Suprapubic skin (tissue), 4 donors: ENCODE measurements around the gene PLA2G6. TPM values are rescaled to one million over a fixed set of nuclear protein-coding genes. Genes with fewer than 3 reads are reported as not detected.
A peak's percentile ranks its signal among the peaks of the same experiment; 100 is the strongest.

Source experiments
- DNase-seq, 2 donors: peaks; one replicate each; pipeline ENCODE4 v3.0.0-alpha.2; 2019; ENCODE audit warnings: low spot score in 2 of 2
- H3K27ac ChIP-seq: fragments of 200-600 bp; sonication (generic); one replicate; pipeline ENCODE4 v1.5.1; 2019
- H3K27me3 ChIP-seq: fragments of 200-600 bp; sonication (generic); one replicate; pipeline ENCODE4 v1.5.1; 2019
- H3K36me3 ChIP-seq: fragments of 200-600 bp; sonication (generic); one replicate; pipeline ENCODE4 v1.5.1; 2019
- H3K4me1 ChIP-seq: fragments of 200-600 bp; sonication (generic); one replicate; pipeline ENCODE4 v1.5.1; 2019
- H3K4me3 ChIP-seq: fragments of 200-600 bp; sonication (generic); one replicate; pipeline ENCODE4 v1.5.1; 2019; ENCODE audit warnings: mild to moderate bottlenecking
- H3K9me3 ChIP-seq: fragments of 200-600 bp; sonication (generic); one replicate; pipeline ENCODE4 v1.5.1; 2019
- CTCF ChIP-seq, 2 donors: fragments of 200-600 bp in 1 of 2; fragments of 450-650 bp in 1 of 2; sonication (generic) in 1 of 2; IDR thresholded peaks; one replicate each; pipeline ENCODE4 v1.5.1; 2016 to 2019; ENCODE audit warnings: antibody characterized with exemption in 2 of 2, mild to moderate bottlenecking in 1 of 2, moderate library complexity in 1 of 2
- EP300 ChIP-seq: sonication (generic); formaldehyde crosslinking; IDR thresholded peaks from one replicate; pipeline ENCODE4 v1.6.1; 2017; ENCODE audit warnings: antibody characterized with exemption
- POLR2A ChIP-seq, 2 donors: fragments of 450-650 bp; IDR thresholded peaks; one replicate each; pipeline ENCODE4 v1.6.1; 2017; ENCODE audit warnings: antibody characterized with exemption in 2 of 2, mild to moderate bottlenecking in 2 of 2, moderate library complexity in 2 of 2
- POLR2AphosphoS5 ChIP-seq, 3 donors: sonication (generic); formaldehyde crosslinking; IDR thresholded peaks; one replicate each; pipeline ENCODE4 v1.6.1; 2017; ENCODE audit warnings: antibody characterized with exemption in 3 of 3
- WGBS: methylation state at CpG from one replicate; pipeline ENCODE4 v1.1.5; 2018; 5-methylcytosine and 5-hydroxymethylcytosine counted together
- total RNA-seq, 4 donors: library from RNA; depleted of rRNA; stranded (reverse); fragments of >200 nt; gene quantifications; one replicate each; pipeline ENCODE4 v1.1.0, GENCODE V29; 2016

PLA2G6 gene
- 100 to 1,000 TPM in 1 of 4 donors, 10 to 100 TPM in 3; 49.7 to 178 (median 92.9) TPM for total RNA-seq

GRCh38 chr22:38181453-38182200 lies at the start of gene PLA2G6:
PLA2G6 (minus strand) TSS chr22:38181830; CDS start chr22:38169426, 12,404 bp downstream.
- no peaks in the 10 kb centered on the region for H3K27me3 ChIP-seq
- H3K36me3 ChIP-seq = no peaks in the 10 kb centered on the region
- TF ChIP-seq POLR2A (IDR thresholded peaks at IDR 0.05) = peak in 1 of 2 donors; percentile 37
- TF ChIP-seq CTCF (IDR thresholded peaks at IDR 0.05) = no peak
- TF ChIP-seq POLR2AphosphoS5 (IDR thresholded peaks at IDR 0.05) = peak in 2 of 3 donors; percentile 11 to 94
- TF ChIP-seq EP300 = no peak
- H3K4me3 ChIP-seq = peak within 1 kb of the TSS; percentile 59
- no peaks in the 10 kb centered on the region for H3K9me3 ChIP-seq
- H3K27ac ChIP-seq = peak within 1 kb of the TSS; percentile 90
- peaks cover 58% of the 10 kb centered on the region for H3K4me1 ChIP-seq
- WGBS = under 1% methylated on average over 37 of the region's 48 CpGs
- peak; percentile 99 for DNase-seq

- TF ChIP-seq POLR2A (IDR thresholded peaks at IDR 0.05) = no peak
- TF ChIP-seq CTCF (IDR thresholded peaks at IDR 0.05) = no peak
- 83% methylated on average over 9 of the region's 9 CpGs for WGBS
- H3K36me3 ChIP-seq = peaks cover 54% of the 10 kb centered on the region
- no peaks in the 10 kb centered on the region for H3K27me3 ChIP-seq
- H3K27ac ChIP-seq = peak overlapping the region; percentile 53
- no peak overlapping the region for H3K4me3 ChIP-seq
- H3K9me3 ChIP-seq = no peaks in the 10 kb centered on the region
- no peak for DNase-seq
- H3K4me1 ChIP-seq = peaks cover 41% of the 10 kb centered on the region
Measured at GRCh38 chr22:38230916-38231315, 49.3 kb upstream of the PLA2G6 start.

- H3K27ac ChIP-seq = peak overlapping the region; percentile 53
- TF ChIP-seq EP300 (no peak), POLR2AphosphoS5 (IDR thresholded peaks at IDR 0.05) (no peak), POLR2A (IDR thresholded peaks at IDR 0.05) (no peak), CTCF (IDR thresholded peaks at IDR 0.05) (peak; percentile 47 to 49)
- peaks cover 50% of the 10 kb centered on the region for H3K36me3 ChIP-seq
- H3K9me3 ChIP-seq = no peaks in the 10 kb centered on the region
- no peak overlapping the region for H3K4me3 ChIP-seq
- WGBS = 38% methylated on average over 11 of the region's 15 CpGs
- H3K27me3 ChIP-seq = no peaks in the 10 kb centered on the region
- H3K4me1 ChIP-seq = peaks cover 38% of the 10 kb centered on the region
- DNase-seq = no peak
Measured at GRCh38 chr22:38230108-38230825, 48.6 kb upstream of the PLA2G6 start.

- WGBS = 20% methylated on average over 9 of the region's 14 CpGs
- peak overlapping the region; percentile 82 for H3K27ac ChIP-seq
- no peaks in the 10 kb centered on the region for H3K9me3 ChIP-seq
- peak in 1 of 2 donors; percentile 87 for DNase-seq
- peaks cover 36% of the 10 kb centered on the region for H3K4me1 ChIP-seq
- no peak overlapping the region for H3K4me3 ChIP-seq
- H3K27me3 ChIP-seq = no peaks in the 10 kb centered on the region
- H3K36me3 ChIP-seq = peaks cover 51% of the 10 kb centered on the region
- TF ChIP-seq EP300 (no peak), POLR2AphosphoS5 (IDR thresholded peaks at IDR 0.05) (peak in 1 of 3 donors; percentile 48)
Measured at GRCh38 chr22:38228873-38229740, 47.5 kb upstream of the PLA2G6 start.

- H3K36me3 ChIP-seq = peaks cover 55% of the 10 kb centered on the region
- H3K27ac ChIP-seq = peak overlapping the region; percentile 82
- H3K4me3 ChIP-seq = no peak overlapping the region
- DNase-seq = no peak
- no peaks in the 10 kb centered on the region for H3K9me3 ChIP-seq
- 6% methylated on average over 2 of the region's 3 CpGs for WGBS
- peaks cover 41% of the 10 kb centered on the region for H3K4me1 ChIP-seq
- no peaks in the 10 kb centered on the region for H3K27me3 ChIP-seq
- TF ChIP-seq EP300 = no peak
- TF ChIP-seq POLR2AphosphoS5 (IDR thresholded peaks at IDR 0.05) = no peak
- TF ChIP-seq CTCF (IDR thresholded peaks at IDR 0.05) = no peak
- no peak for TF ChIP-seq POLR2A (IDR thresholded peaks at IDR 0.05)
Measured at GRCh38 chr22:38228326-38228872, 46.8 kb upstream of the PLA2G6 start.
